Mucosa of descending colon (tissue), 3 donors: ENCODE results near the gene B3GALT2. TPM values are rescaled to one million over a fixed set of nuclear protein-coding genes. Genes with fewer than 3 reads are reported as not detected.

ENCODE experiments used
- ATAC-seq: fragments of 200-7000 bp; cut with Tn5 transposase; one replicate; pipeline ENCODE4 v1.9.1; 2020; ENCODE audit warnings: mild to moderate bottlenecking, moderate library complexity
- DNase-seq, 3 donors: peaks; one replicate each; pipeline ENCODE4 v3.0.0-alpha.2; 2020
- H3K36me3 ChIP-seq: fragments of 200-600 bp; one replicate; pipeline ENCODE4 v1.8.0; 2021; ENCODE audit warnings: low read depth, mild to moderate bottlenecking
- H3K4me1 ChIP-seq: fragments of 200-600 bp; one replicate; pipeline ENCODE4 v1.8.0; 2021; ENCODE audit warnings: low read depth, mild to moderate bottlenecking
- H3K4me3 ChIP-seq: fragments of 200-600 bp; one replicate; pipeline ENCODE4 v1.8.0; 2021; ENCODE audit warnings: mild to moderate bottlenecking
- H3K9me3 ChIP-seq: fragments of 200-600 bp; one replicate; pipeline ENCODE4 v1.8.0; 2021; ENCODE audit warnings: mild to moderate bottlenecking
- CTCF ChIP-seq: fragments of 200-600 bp; IDR thresholded peaks from one replicate; pipeline ENCODE4 v1.8.0; 2022; ENCODE audit warnings: antibody characterized with exemption, mild to moderate bottlenecking
- intact Hi-C, 2 donors: fragments of 100-400 bp; cut with DNase I in 1 of 2; cut with micrococcal nuclease in 1 of 2; formaldehyde crosslinking; loops; one replicate each; pipeline versions ENCODE4 v1.11.0 to v1.11.1; 2022; cut with DNase I, micrococcal nuclease
- total RNA-seq, 3 donors: library from RNA; stranded (reverse); fragmentation: NEBNext Ultra II Directional in 2 of 3; extraction: Animal tissue kit (Norgen Biotek cat#: 25700) in 2 of 3; gene quantifications; one replicate each; pipeline versions ENCODE4 v1.2.1 to v1.2.4, GENCODE V29; 2021 to 2023
- donor health status: DM: no; HTN: no; CAD: no; lungs with moderate emphysema.
- donor health status: DM: no; HTN: no; CAD: no.
- donor health status: DM: no; HTN: yes; CAD: no.

The B3GALT2 gene
- total RNA-seq, 3 donors from 2014 or later = 0.43 to 1.5 (median 0.67) TPM

GRCh38 chr1:193210996-193211395 is 24.6 kb upstream of the B3GALT2 start:
- no peak for TF ChIP-seq CTCF
- Histone ChIP-seq H3K36me3 (no peaks in the 10 kb centered on the region), H3K9me3 (peaks cover 12% of the 10 kb centered on the region), H3K4me3 (no peak overlapping the region), H3K4me1 (no peaks in the 10 kb centered on the region)
- intact Hi-C loops = no loop called here
- ATAC-seq (no peak), DNase-seq (no peak)

GRCh38 chr1:193201021-193201420 is 14.6 kb upstream of the B3GALT2 start:
- no peak for TF ChIP-seq CTCF
- DNase-seq = no peak
- H3K9me3 ChIP-seq = no peaks in the 10 kb centered on the region
- intact Hi-C loops = no loop called here
- ATAC-seq = no peak
- no peak overlapping the region for H3K4me3 ChIP-seq
- no peaks in the 10 kb centered on the region for H3K4me1 ChIP-seq
- no peaks in the 10 kb centered on the region for H3K36me3 ChIP-seq

GRCh38 chr1:193199940-193200339 is 13.5 kb upstream of the B3GALT2 start:
- Histone ChIP-seq H3K4me3 (no peak overlapping the region), H3K4me1 (no peaks in the 10 kb centered on the region), H3K9me3 (no peaks in the 10 kb centered on the region), H3K36me3 (no peaks in the 10 kb centered on the region)
- DNase-seq = no peak
- ATAC-seq = no peak
- TF ChIP-seq CTCF = no peak
- intact Hi-C loops = no loop called here

- H3K4me3 ChIP-seq = no peak overlapping the region
- intact Hi-C loops = no loop called here
- DNase-seq = no peak
- TF ChIP-seq CTCF = no peak
- H3K9me3 ChIP-seq = peaks cover 6% of the 10 kb centered on the region
- H3K36me3 ChIP-seq = no peaks in the 10 kb centered on the region
- ATAC-seq = no peak
- peaks cover 16% of the 10 kb centered on the region for H3K4me1 ChIP-seq
Measured at GRCh38 chr1:193192586-193192985, 6.2 kb upstream of the B3GALT2 start.

GRCh38 chr1:193190096-193190744 is 3.8 kb upstream of the B3GALT2 start:
- no peak for ATAC-seq
- TF ChIP-seq CTCF = no peak
- Histone ChIP-seq H3K36me3 (no peaks in the 10 kb centered on the region), H3K4me1 (peaks cover 34% of the 10 kb centered on the region), H3K9me3 (peaks cover 6% of the 10 kb centered on the region), H3K4me3 (no peak overlapping the region)
- intact Hi-C loops = no loop called here
- no peak for DNase-seq
